Camera-type eye (tissue), 1 donor: ENCODE measurements around the gene SPANXA1. TPM values are rescaled to one million over a fixed set of nuclear protein-coding genes. Genes with fewer than 3 reads are reported as not detected.

ENCODE experiments used
- total RNA-seq: library from RNA; depleted of rRNA; stranded (reverse); fragments of >200 nt; gene quantifications from one replicate; pipeline ENCODE4 v1.2.3, GENCODE V29; 2014

SPANXA1 gene
- not detected for total RNA-seq

GRCh38 chrX:141584638-141585037 lies at the start of gene SPANXA1:
Gene SPANXA1 (minus strand): TSS chrX:141584738. CDS start chrX:141584678, 60 bp downstream.

GRCh38 chrX:141589408-141589807 lies 4.9 kb upstream of the SPANXA1 start, which contains the start of gene SPANXA2:
Gene SPANXA2 (plus strand): TSS chrX:141589708. CDS start chrX:141589768, 60 bp downstream.

Other genes with a start within 250 kb of the SPANXA1 start
- gene SPANXA2, start 5.0 kb upstream of the SPANXA1 start, total RNA-seq = not detected
- gene SPANXD, start 114.0 kb upstream of the SPANXA1 start, total RNA-seq = not detected